K562 (cell line): Measurements from ENCODE around the gene TXLNA. TPM values are rescaled to one million over a fixed set of nuclear protein-coding genes. Genes with fewer than 3 reads are reported as not detected.
A peak's percentile ranks its signal among the peaks of the same experiment; 100 is the strongest.

ENCODE experiments used
- BRD9 ChIP-seq: fragments of 450-650 bp; IDR thresholded peaks from 2 replicates; pipeline ENCODE4 v1.6.1; 2018; ENCODE audit warnings: low read depth; ENCODE audit not compliant: partially characterized antibody
- CTCF ChIP-seq, 3 experiments: IDR thresholded peaks in 2 of 3; conservative IDR thresholded peaks in 1 of 3; 2 replicates each; pipeline ENCODE4 v1.5.1; 2011 to 2012; ENCODE audit warnings: low read length in 3 of 3, mild to moderate bottlenecking in 3 of 3, control low read depth in 2 of 3, improper control_type of control experiment in 1 of 3, inconsistent platforms in 1 of 3, low read depth in 1 of 3, mixed read lengths in 1 of 3, moderate library complexity in 1 of 3; ENCODE audit not compliant: insufficient read depth in 2 of 3
- DMBX1 ChIP-seq: fragments of 250-450 bp; sonication (Bioruptor Pico); IDR thresholded peaks from 2 replicates; pipeline ENCODE4 v1.8.0; 2022; ENCODE audit warnings: inconsistent platforms, mild to moderate bottlenecking, moderate library complexity, borderline replicate concordance
- HNRNPL ChIP-seq: fragments of 200-400 bp; formaldehyde crosslinking; IDR thresholded peaks from 2 replicates; pipeline ENCODE4 v1.6.1; 2017; ENCODE audit warnings: low read depth, mild to moderate bottlenecking, low read length
- MLLT1 ChIP-seq, 2 experiments: fragments of 450-650 bp; IDR thresholded peaks; 2 replicates each; pipeline ENCODE4 v1.6.1; 2016
- MTA2 ChIP-seq: fragments of 450-650 bp; IDR thresholded peaks from 2 replicates; pipeline ENCODE4 v1.6.1; 2016; ENCODE audit warnings: low read depth
- NCOA6 ChIP-seq: fragments of 450-650 bp; IDR thresholded peaks from 2 replicates; pipeline ENCODE4 v1.6.1; 2017; ENCODE audit warnings: mild to moderate bottlenecking
- NFATC3 ChIP-seq: fragments of 450-650 bp; IDR thresholded peaks from 2 replicates; pipeline ENCODE4 v1.6.1; 2017; ENCODE audit warnings: mild to moderate bottlenecking
- PRPF4 ChIP-seq: fragments of 200-400 bp; formaldehyde crosslinking; IDR thresholded peaks from one replicate; pipeline ENCODE4 v1.6.1; 2017; ENCODE audit warnings: low read length, low read depth, mild to moderate bottlenecking; ENCODE audit not compliant: insufficient read depth, poor library complexity, severe bottlenecking
- TAF7 ChIP-seq: fragments of 450-650 bp; IDR thresholded peaks from 2 replicates; pipeline ENCODE4 v1.6.1; 2016; ENCODE audit warnings: missing genetic modification characterization, missing compliant biosample characterization
- TEAD2 ChIP-seq: fragments of 450-650 bp; IDR thresholded peaks from 2 replicates; pipeline ENCODE4 v1.6.1; 2016; ENCODE audit warnings: missing genetic modification characterization, control low read depth, missing compliant biosample characterization
- ZNF384 ChIP-seq: IDR thresholded peaks from 2 replicates; pipeline ENCODE4 v1.6.1; 2012; ENCODE audit warnings: low read depth, low read length, improper control_type of control experiment
- ZNF75A ChIP-seq: fragments of 450-650 bp; formaldehyde crosslinking; IDR thresholded peaks from 2 replicates; pipeline ENCODE4 v1.4.0; 2020; ENCODE audit warnings: mild to moderate bottlenecking
- ZNF764 ChIP-seq: fragments of 250-450 bp; sonication (Bioruptor Pico); IDR thresholded peaks from 2 replicates; pipeline ENCODE4 v1.4.0; 2020; ENCODE audit warnings: low read depth, mild to moderate bottlenecking, moderate library complexity
- ZNF778 ChIP-seq: fragments of 450-650 bp; formaldehyde crosslinking; IDR thresholded peaks from 2 replicates; pipeline ENCODE4 v1.4.0; 2020; ENCODE audit warnings: mild to moderate bottlenecking, moderate library complexity
- polyA plus RNA-seq, 8 experiments: library from polyadenylated mRNA; depleted of rRNA in 4 of 8; stranded (reverse) in 5 of 8; unstranded in 3 of 8; fragments of >200 nt; fragmentation: Nextera tagmentation in 2 of 8; fragmentation: Illumina TruSeq in 1 of 8; extraction: Ambion mirVana in 2 of 8; extraction: Trizol in 1 of 8; gene quantifications; 2 replicates each; pipeline versions ENCODE4 v1.2.1 to v1.2.3, GENCODE V29; 2011 to 2014; ENCODE audit warnings: inconsistent platforms in 1 of 8, missing spikeins in 1 of 8
- total RNA-seq, 7 experiments: library from RNA; depleted of rRNA in 6 of 7; stranded (reverse); fragments of >200 nt in 6 of 7; fragmentation: Illumina TruSeq in 2 of 7; extraction: Trizol in 2 of 7; gene quantifications; 2 replicates each; pipeline versions ENCODE4 v1.2.1 to v1.2.3, GENCODE V29; 2011 to 2021; ENCODE audit warnings: low replicate concordance in 1 of 7
- TF ChIP-seq, protein P1 (sequence below): fragments of 450-650 bp; IDR thresholded peaks from 2 replicates; pipeline ENCODE4 v1.6.1; 2017; ENCODE audit warnings: mild to moderate bottlenecking, moderate library complexity
- TF ChIP-seq, protein P2 (sequence below): fragments of 250-450 bp; sonication (Bioruptor Pico); IDR thresholded peaks from 2 replicates; pipeline ENCODE4 v1.4.0; 2020; ENCODE audit warnings: mild to moderate bottlenecking, moderate library complexity, borderline replicate concordance

The TXLNA gene
- total and polyA plus RNA-seq, 9 of the 15 experiments (the other 6 are each of a cell fraction or from before 2014, with no cell fraction given) = 9.2 to 54.5 (median 39.3) TPM

DNA sequence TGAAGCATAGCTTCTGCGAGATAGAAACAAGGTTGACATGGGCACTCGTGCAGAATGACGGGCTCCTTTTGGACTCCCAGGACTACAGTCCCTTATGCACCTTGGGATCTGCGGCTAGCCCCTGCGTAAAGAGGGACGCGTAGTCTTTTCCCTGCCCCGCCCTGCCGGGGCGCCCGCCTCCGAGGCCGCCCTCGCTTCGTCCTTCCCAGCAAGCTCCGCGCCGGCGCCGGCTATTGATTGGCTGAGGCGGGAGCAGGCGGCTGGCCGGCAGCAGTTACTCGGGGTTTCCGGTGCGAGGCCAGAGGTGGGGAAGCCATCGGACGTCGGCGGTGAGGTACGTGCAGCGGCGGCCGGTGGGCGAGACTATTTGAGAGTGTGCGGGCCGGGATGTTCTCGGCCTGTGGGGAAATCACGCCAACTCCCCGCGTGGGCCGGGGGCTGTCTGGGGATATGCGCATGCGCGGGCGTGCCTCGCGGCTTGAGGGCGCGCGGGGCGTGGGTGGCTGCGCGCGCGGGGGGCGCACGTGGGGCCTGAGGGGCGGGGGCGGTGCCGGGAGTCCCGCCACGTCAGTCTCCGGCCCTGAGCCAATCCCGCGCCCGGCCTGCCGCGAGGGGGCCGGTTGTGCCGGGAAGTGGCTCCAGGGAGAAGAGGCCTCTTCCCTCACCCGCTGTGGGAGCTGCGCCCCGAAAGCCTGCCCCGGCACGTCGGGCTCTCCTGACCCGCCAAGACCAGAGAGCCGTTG, at the start of gene TXLNA (continued):
- peak; percentile 56 for TF ChIP-seq PRPF4
- TF ChIP-seq ZNF384 = no peak
- TF ChIP-seq DMBX1 (CRISPR knock-in tag) = no peak; the same call in none of the 2 replicates
- TF ChIP-seq MLLT1 (IDR thresholded peaks at IDR 0.05) = no peak; a peak in 1 of 4 replicates
- TF ChIP-seq, protein P1, sequence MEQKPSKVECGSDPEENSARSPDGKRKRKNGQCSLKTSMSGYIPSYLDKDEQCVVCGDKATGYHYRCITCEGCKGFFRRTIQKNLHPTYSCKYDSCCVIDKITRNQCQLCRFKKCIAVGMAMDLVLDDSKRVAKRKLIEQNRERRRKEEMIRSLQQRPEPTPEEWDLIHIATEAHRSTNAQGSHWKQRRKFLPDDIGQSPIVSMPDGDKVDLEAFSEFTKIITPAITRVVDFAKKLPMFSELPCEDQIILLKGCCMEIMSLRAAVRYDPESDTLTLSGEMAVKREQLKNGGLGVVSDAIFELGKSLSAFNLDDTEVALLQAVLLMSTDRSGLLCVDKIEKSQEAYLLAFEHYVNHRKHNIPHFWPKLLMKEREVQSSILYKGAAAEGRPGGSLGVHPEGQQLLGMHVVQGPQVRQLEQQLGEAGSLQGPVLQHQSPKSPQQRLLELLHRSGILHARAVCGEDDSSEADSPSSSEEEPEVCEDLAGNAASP = no peak
- no peak for TF ChIP-seq ZNF778 (CRISPR knock-in tag)
- no peak for TF ChIP-seq ZNF764 (CRISPR knock-in tag)
- TF ChIP-seq MTA2 = no peak; the same call in 1 of the 2 replicates
- TF ChIP-seq ZNF75A = 0 out of 2 replicates have a peak, but pooled peaks have one; percentile 6
- TF ChIP-seq NFATC3 = no peak
- no peak for TF ChIP-seq TEAD2
- TF ChIP-seq, protein P2, sequence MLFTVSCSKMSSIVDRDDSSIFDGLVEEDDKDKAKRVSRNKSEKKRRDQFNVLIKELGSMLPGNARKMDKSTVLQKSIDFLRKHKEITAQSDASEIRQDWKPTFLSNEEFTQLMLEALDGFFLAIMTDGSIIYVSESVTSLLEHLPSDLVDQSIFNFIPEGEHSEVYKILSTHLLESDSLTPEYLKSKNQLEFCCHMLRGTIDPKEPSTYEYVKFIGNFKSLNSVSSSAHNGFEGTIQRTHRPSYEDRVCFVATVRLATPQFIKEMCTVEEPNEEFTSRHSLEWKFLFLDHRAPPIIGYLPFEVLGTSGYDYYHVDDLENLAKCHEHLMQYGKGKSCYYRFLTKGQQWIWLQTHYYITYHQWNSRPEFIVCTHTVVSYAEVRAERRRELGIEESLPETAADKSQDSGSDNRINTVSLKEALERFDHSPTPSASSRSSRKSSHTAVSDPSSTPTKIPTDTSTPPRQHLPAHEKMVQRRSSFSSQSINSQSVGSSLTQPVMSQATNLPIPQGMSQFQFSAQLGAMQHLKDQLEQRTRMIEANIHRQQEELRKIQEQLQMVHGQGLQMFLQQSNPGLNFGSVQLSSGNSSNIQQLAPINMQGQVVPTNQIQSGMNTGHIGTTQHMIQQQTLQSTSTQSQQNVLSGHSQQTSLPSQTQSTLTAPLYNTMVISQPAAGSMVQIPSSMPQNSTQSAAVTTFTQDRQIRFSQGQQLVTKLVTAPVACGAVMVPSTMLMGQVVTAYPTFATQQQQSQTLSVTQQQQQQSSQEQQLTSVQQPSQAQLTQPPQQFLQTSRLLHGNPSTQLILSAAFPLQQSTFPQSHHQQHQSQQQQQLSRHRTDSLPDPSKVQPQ = no peak
- TF ChIP-seq HNRNPL = 0 out of 2 replicates have a peak, but pooled peaks have one; percentile 43
- no peak for TF ChIP-seq NCOA6
- TF ChIP-seq TAF7 (tag) = no peak
- TF ChIP-seq CTCF (IDR thresholded peaks at IDR 0.05 in 2 of 3, conservative IDR thresholded peaks at IDR 0.05 in 1 of 3; ENCODE audit: insufficient read depth in 2 of 3, low read depth in 1 of 3, low read length in 3 of 3) = peak in 1 of 3 experiments; percentile 4; a peak in 1 of 6 replicates
- no peak for TF ChIP-seq BRD9
